Gastroesophageal sphincter (tissue), 4 donors: ENCODE measurements around the gene NXNL2. TPM values are rescaled to one million over a fixed set of nuclear protein-coding genes. Genes with fewer than 3 reads are reported as not detected.

Experiments
- ATAC-seq: fragments of 150-250 bp; one replicate; pipeline ENCODE4 v1.9.1; 2016; ENCODE audit warnings: mild to moderate bottlenecking, moderate library complexity
- H3K27ac ChIP-seq, 4 donors: fragments of 200-600 bp; sonication (generic) in 3 of 4; 1 replicate in 3 of 4; 2 replicates in 1 of 4; pipeline ENCODE4 v1.5.1; 2016 to 2019
- H3K27me3 ChIP-seq: fragments of 200-600 bp; sonication (generic); one replicate; pipeline ENCODE4 v1.5.1; 2019
- H3K36me3 ChIP-seq, 2 donors: fragments of 200-600 bp; sonication (generic); one replicate each; pipeline ENCODE4 v1.5.1; 2019; ENCODE audit warnings: control low read depth in 1 of 2
- H3K4me1 ChIP-seq, 3 donors: fragments of 200-600 bp; sonication (generic); 1 replicate in 2 of 3; 2 replicates in 1 of 3; pipeline ENCODE4 v1.5.1; 2016 to 2019; ENCODE audit warnings: control low read depth in 2 of 3
- H3K4me3 ChIP-seq, 2 donors: fragments of 200-600 bp; sonication (generic); one replicate each; pipeline ENCODE4 v1.5.1; 2019; ENCODE audit warnings: mild to moderate bottlenecking in 1 of 2, moderate library complexity in 1 of 2
- H3K9me3 ChIP-seq, 3 donors: fragments of 200-600 bp; sonication (generic); one replicate each; pipeline ENCODE4 v1.5.1; 2017 to 2019; ENCODE audit warnings: control low read depth in 2 of 3
- EP300 ChIP-seq: sonication (generic); formaldehyde crosslinking; IDR thresholded peaks from one replicate; pipeline ENCODE4 v1.6.1; 2017; ENCODE audit warnings: antibody characterized with exemption, mild to moderate bottlenecking
- POLR2A ChIP-seq, 2 donors: fragments of 450-650 bp; IDR thresholded peaks; one replicate each; pipeline ENCODE4 v1.6.1; 2017; ENCODE audit warnings: antibody characterized with exemption in 2 of 2, mild to moderate bottlenecking in 2 of 2, moderate library complexity in 1 of 2
- POLR2AphosphoS5 ChIP-seq: sonication (generic); formaldehyde crosslinking; IDR thresholded peaks from one replicate; pipeline ENCODE4 v1.6.1; 2017; ENCODE audit warnings: antibody characterized with exemption
- WGBS, 2 donors: methylation state at CpG; one replicate each; pipeline ENCODE4 v1.1.5; 2018; ENCODE audit warnings: low coverage in 1 of 2; 5-methylcytosine and 5-hydroxymethylcytosine counted together
- total RNA-seq, 4 donors: library from RNA; depleted of rRNA; stranded (reverse); fragments of >200 nt; gene quantifications; one replicate each; pipeline ENCODE4 v1.1.0, GENCODE V29; 2016
- TF ChIP-seq, protein P1 (sequence below), 4 experiments: fragments of 200-600 bp in 2 of 4; fragments of 450-650 bp in 2 of 4; sonication (generic) in 1 of 4; IDR thresholded peaks; one replicate each; pipeline ENCODE4 v1.5.1; 2017 to 2019; ENCODE audit warnings: antibody characterized with exemption in 4 of 4, mild to moderate bottlenecking in 2 of 4, moderate library complexity in 2 of 4

NXNL2 gene
- total RNA-seq, 4 donors from 2014 or later, result 0.62 to 3.1 (median 1.2) TPM; not detected in 1

DNA sequence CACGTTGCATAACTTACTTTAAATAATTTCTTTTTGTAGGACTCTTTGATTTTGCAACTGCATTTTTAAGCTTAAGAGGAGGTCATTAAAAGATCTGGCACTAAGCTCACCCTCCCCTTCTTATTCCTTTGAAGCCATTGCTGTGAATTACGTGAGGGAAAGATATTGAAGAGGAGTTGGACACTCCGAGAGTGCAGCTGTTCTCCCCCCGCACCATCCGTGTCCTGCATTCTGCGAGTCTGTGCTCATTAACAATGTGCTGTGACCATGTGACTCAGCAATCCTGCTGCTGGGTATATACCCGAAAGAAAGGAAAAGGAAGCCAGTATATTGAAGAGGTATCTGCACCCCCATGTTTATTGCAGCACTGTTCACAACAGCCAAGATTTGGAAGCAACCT lies 40.0 kb downstream of the NXNL2 start:
- ATAC-seq, result no peak
- no peak overlapping the region for H3K4me3 ChIP-seq
- 35 to 52% methylated on average over 6 to 7 of the region's 7 CpGs for WGBS, 2 donors
- TF ChIP-seq POLR2AphosphoS5 (no peak), EP300 (no peak), POLR2A (IDR thresholded peaks at IDR 0.05) (no peak)
- TF ChIP-seq, protein P1, sequence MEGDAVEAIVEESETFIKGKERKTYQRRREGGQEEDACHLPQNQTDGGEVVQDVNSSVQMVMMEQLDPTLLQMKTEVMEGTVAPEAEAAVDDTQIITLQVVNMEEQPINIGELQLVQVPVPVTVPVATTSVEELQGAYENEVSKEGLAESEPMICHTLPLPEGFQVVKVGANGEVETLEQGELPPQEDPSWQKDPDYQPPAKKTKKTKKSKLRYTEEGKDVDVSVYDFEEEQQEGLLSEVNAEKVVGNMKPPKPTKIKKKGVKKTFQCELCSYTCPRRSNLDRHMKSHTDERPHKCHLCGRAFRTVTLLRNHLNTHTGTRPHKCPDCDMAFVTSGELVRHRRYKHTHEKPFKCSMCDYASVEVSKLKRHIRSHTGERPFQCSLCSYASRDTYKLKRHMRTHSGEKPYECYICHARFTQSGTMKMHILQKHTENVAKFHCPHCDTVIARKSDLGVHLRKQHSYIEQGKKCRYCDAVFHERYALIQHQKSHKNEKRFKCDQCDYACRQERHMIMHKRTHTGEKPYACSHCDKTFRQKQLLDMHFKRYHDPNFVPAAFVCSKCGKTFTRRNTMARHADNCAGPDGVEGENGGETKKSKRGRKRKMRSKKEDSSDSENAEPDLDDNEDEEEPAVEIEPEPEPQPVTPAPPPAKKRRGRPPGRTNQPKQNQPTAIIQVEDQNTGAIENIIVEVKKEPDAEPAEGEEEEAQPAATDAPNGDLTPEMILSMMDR (IDR thresholded peaks at IDR 0.05), result no peak
- H3K27ac ChIP-seq, result no peak overlapping the region
- no peaks in the 10 kb centered on the region for H3K27me3 ChIP-seq
- peaks cover 0 to 17% (median 3%) of the 10 kb centered on the region in 3 donors for H3K4me1 ChIP-seq
- no peaks in the 10 kb centered on the region for H3K36me3 ChIP-seq
- H3K9me3 ChIP-seq, result no peaks in the 10 kb centered on the region

DNA sequence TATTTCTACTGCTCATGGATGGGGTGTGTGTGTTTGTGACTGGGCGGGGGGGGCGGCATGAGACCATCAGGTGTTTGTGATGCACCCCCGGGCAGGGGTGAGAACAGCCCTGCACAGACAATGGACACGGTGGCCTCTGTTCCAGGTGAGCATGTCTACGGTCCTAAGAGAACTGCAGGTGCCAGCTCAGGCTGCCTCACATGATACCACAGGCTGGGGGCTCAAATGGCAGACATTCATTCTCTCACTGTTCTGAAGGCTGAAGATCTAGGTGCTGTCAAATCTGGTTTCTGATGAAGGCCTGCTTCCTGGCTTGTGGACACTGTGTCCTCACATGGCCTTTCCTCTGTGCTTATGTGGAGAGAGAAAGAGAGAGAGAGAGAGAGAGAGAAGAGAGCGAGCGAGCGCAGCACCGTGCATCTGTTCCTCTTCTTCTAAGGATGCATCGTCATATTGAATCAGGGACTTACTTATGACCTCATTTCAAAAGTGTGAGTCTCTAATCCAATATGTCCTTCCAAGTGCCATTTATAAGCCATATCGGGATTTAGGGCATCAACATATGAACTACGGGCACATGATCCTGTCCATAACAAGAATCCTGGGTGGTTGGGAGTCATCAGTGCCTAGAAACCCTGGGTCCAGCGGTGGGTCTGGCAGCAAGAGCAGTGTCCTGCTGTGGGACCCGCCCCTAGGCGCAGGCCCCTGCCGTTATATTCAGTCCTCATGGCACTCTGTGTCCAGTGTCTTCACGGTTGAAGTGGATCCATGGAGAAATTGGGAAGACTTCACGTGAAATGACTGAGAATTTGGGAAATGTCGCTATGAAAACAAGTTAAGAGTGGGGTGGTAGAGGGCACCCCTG lies 42.5 kb downstream of the NXNL2 start:
- H3K36me3 ChIP-seq, result no peaks in the 10 kb centered on the region
- no peak for ATAC-seq
- no peaks in the 10 kb centered on the region for H3K9me3 ChIP-seq
- no peaks in the 10 kb centered on the region for H3K27me3 ChIP-seq
- peaks cover 0 to 17% (median 3%) of the 10 kb centered on the region in 3 donors for H3K4me1 ChIP-seq
- H3K4me3 ChIP-seq, result no peak overlapping the region
- H3K27ac ChIP-seq, result no peak overlapping the region
- WGBS, 2 donors, result 82 to 84% methylated on average over 9 of the region's 19 CpGs
- TF ChIP-seq, protein P1 (IDR thresholded peaks at IDR 0.05), result no peak
- TF ChIP-seq EP300 (no peak), POLR2A (IDR thresholded peaks at IDR 0.05) (no peak)

DNA sequence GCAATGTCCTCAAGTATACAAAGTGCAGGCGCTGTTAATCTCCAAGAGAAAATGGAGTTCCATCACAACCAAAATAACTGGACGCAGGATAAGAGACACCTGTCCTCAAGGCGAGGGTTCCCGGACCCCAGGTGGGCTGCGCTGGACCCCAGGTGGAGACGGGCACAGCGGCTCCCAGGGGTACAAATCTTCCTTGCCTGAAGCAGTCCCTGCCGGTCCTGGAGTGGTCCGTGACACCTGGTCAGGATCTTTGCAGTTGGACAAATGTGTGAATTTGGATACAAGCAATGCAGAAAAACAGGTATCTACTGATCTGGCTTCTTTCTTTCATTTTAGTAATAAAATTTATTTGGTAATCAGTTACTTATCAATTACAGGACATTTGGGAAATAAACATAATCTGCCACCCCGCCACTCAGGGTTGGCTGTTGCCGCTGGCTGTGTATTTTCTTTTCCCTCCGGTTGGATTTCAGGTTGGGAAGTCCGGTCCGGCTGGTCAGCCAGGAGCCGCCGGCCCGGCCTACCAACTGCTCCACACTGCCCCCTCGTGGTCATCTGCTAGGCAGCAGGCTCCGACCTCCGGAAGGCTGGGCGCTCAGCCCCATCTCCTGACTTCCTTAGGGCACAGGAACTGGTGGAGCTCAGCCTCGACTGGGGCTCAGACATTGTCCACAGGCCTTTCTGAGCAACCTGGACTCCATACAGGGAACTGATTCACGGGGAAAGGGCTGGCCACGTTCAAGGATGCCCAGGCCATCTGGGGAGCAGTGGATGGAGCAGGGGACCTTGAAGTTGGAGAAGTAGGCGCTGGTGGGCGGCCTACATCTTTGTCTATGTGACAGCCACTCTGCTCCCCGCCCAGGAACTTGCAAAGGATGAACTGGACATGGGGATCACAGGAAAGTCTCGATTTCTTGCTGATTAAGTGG lies 43.4 kb downstream of the NXNL2 start:
- no peak for TF ChIP-seq EP300
- TF ChIP-seq, protein P1 (IDR thresholded peaks at IDR 0.05), result peak; percentile 94 to 98 (median 96)
- H3K4me1 ChIP-seq, result peaks cover 0 to 23% (median 3%) of the 10 kb centered on the region in 3 donors
- no peaks in the 10 kb centered on the region for H3K27me3 ChIP-seq
- peak; percentile 82 for ATAC-seq
- no peaks in the 10 kb centered on the region for H3K9me3 ChIP-seq
- no peaks in the 10 kb centered on the region for H3K36me3 ChIP-seq
- H3K4me3 ChIP-seq, result no peak overlapping the region
- 51 to 81% methylated on average over 6 to 10 of the region's 28 CpGs for WGBS, 2 donors
- H3K27ac ChIP-seq, result no peak overlapping the region

DNA sequence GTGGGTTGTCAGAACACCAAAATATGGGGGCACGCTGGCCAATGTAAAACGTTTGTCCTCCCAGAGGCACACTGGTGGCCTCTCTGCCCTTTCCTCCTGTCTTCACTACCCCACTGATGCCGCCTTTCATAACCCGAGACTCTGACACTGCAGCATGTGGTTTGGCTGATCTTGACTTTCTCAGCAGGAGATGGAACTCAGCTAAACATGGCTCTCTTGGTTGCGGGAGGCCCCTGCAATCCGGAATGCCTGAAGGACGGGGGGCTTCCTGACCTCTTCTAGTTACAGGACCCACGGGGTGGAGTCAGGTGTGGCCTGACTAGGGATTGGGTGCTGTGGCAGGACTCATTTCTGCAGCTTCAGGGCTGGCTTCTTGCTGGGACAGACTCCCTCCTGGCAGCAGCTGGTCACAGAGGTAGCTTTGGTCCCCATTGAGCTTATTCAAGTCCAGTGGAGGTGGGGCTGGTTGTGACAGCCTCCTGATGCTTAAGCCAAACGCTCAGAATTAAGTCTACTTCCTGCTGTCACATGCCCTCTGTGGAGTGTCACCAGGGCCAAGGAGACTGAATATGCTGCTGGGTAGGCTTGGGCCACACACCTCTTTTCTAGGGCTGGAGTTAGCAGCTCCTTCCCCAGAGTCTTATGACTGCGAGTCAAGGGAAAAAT lies 44.2 kb downstream of the NXNL2 start:
- H3K4me3 ChIP-seq, result no peak overlapping the region
- H3K9me3 ChIP-seq, result no peaks in the 10 kb centered on the region
- no peaks in the 10 kb centered on the region for H3K36me3 ChIP-seq
- H3K27me3 ChIP-seq, result no peaks in the 10 kb centered on the region
- TF ChIP-seq POLR2A (IDR thresholded peaks at IDR 0.05) (no peak), EP300 (no peak), POLR2AphosphoS5 (no peak)
- TF ChIP-seq, protein P1 (IDR thresholded peaks at IDR 0.05), result no peak
- ATAC-seq, result no peak
- H3K4me1 ChIP-seq, result peaks cover 0 to 31% (median 3%) of the 10 kb centered on the region in 3 donors
- H3K27ac ChIP-seq, result no peak overlapping the region
- 84 to 92% methylated on average over 4 of the region's 10 CpGs for WGBS, 2 donors
